ENCODE measurements around the gene GARS1. TPM values are rescaled to one million over a fixed set of nuclear protein-coding genes. Genes with fewer than 3 reads are reported as not detected.

The GARS1 gene
- polyA plus RNA-seq, 1 donor from 2014 or later, result 99.1 TPM

DNA sequence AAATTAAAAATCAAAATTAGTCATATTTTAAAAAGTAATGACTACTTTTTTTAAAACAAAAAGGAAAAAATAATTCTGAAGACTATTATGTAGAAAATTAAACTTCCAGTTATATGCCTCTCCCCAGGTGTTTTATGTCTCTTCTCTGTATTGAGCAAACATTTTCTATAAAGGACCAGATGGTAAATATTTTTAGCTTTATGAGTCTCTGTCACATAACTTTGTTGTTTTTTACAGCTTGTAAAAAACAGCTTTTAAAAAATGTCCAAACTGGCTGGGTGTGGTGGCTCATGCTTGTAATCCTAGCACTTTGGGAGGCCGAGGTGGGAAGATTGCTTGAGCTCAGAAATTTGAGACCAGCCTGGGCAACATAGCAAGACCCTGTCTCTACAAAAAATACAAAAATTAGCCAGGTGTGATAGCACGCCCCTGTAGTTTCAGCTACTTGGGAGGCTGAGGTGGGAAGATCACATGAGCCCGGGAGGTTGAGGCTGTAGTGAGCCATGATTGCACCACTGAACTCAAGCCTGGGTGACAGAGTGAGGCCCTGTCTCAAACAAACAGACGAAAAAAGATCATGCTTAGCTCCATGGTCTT is 23.5 kb downstream of the GARS1 start:
- no peaks in the 10 kb centered on the region for H3K9me3 ChIP-seq (ENCODE audit: low read length)
- no peak overlapping the region for H3K4me3 ChIP-seq (ENCODE audit: low read length)
- peaks cover 4% of the 10 kb centered on the region for H3K36me3 ChIP-seq (ENCODE audit: insufficient read depth, low read length)
- no peaks in the 10 kb centered on the region for H4K20me1 ChIP-seq (ENCODE audit: insufficient read depth)
- H3F3A ChIP-seq (ENCODE audit: insufficient read depth, low read length, poor library complexity, severe bottlenecking), result no peaks in the 10 kb centered on the region
- H3K9me2 ChIP-seq (ENCODE audit: insufficient read depth, low read length), result no peaks in the 10 kb centered on the region
- H3K9ac ChIP-seq (ENCODE audit: low read length), result no peak overlapping the region
- no peaks in the 10 kb centered on the region for H3K27me3 ChIP-seq (ENCODE audit: insufficient read depth, low read depth, low read length)
- H2AFZ ChIP-seq (ENCODE audit: low read depth, low read length), result no peak overlapping the region
- H3K79me2 ChIP-seq (replicated peaks; ENCODE audit: insufficient read depth, low read length), result no peaks in the 10 kb centered on the region
- H3K27ac ChIP-seq (ENCODE audit: low read length), result no peak overlapping the region
- TF ChIP-seq EP300 (conservative IDR thresholded peaks at IDR 0.05; ENCODE audit: poor library complexity, severe bottlenecking) (no peak), SMC3 (conservative IDR thresholded peaks at IDR 0.05; ENCODE audit: poor library complexity) (no peak), RAD21 (conservative IDR thresholded peaks at IDR 0.05) (no peak), EZH2 (IDR thresholded peaks at IDR 0.05; ENCODE audit: borderline replicate concordance, insufficient read depth, low read length, poor library complexity, severe bottlenecking) (no peak), POLR2AphosphoS5 (IDR thresholded peaks at IDR 0.05) (no peak), MXI1 (conservative IDR thresholded peaks at IDR 0.05; ENCODE audit: poor library complexity, severe bottlenecking) (no peak), TAF1 (IDR thresholded peaks at IDR 0.05; ENCODE audit: low read depth) (no peak)
- TF ChIP-seq, protein P1, sequence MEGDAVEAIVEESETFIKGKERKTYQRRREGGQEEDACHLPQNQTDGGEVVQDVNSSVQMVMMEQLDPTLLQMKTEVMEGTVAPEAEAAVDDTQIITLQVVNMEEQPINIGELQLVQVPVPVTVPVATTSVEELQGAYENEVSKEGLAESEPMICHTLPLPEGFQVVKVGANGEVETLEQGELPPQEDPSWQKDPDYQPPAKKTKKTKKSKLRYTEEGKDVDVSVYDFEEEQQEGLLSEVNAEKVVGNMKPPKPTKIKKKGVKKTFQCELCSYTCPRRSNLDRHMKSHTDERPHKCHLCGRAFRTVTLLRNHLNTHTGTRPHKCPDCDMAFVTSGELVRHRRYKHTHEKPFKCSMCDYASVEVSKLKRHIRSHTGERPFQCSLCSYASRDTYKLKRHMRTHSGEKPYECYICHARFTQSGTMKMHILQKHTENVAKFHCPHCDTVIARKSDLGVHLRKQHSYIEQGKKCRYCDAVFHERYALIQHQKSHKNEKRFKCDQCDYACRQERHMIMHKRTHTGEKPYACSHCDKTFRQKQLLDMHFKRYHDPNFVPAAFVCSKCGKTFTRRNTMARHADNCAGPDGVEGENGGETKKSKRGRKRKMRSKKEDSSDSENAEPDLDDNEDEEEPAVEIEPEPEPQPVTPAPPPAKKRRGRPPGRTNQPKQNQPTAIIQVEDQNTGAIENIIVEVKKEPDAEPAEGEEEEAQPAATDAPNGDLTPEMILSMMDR (IDR thresholded peaks at IDR 0.05; ENCODE audit: poor library complexity, severe bottlenecking), result no peak
- TF ChIP-seq, protein P2, sequence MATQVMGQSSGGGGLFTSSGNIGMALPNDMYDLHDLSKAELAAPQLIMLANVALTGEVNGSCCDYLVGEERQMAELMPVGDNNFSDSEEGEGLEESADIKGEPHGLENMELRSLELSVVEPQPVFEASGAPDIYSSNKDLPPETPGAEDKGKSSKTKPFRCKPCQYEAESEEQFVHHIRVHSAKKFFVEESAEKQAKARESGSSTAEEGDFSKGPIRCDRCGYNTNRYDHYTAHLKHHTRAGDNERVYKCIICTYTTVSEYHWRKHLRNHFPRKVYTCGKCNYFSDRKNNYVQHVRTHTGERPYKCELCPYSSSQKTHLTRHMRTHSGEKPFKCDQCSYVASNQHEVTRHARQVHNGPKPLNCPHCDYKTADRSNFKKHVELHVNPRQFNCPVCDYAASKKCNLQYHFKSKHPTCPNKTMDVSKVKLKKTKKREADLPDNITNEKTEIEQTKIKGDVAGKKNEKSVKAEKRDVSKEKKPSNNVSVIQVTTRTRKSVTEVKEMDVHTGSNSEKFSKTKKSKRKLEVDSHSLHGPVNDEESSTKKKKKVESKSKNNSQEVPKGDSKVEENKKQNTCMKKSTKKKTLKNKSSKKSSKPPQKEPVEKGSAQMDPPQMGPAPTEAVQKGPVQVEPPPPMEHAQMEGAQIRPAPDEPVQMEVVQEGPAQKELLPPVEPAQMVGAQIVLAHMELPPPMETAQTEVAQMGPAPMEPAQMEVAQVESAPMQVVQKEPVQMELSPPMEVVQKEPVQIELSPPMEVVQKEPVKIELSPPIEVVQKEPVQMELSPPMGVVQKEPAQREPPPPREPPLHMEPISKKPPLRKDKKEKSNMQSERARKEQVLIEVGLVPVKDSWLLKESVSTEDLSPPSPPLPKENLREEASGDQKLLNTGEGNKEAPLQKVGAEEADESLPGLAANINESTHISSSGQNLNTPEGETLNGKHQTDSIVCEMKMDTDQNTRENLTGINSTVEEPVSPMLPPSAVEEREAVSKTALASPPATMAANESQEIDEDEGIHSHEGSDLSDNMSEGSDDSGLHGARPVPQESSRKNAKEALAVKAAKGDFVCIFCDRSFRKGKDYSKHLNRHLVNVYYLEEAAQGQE (IDR thresholded peaks at IDR 0.05; ENCODE audit: borderline replicate concordance), result no peak
- no peak overlapping the region for H3K4me2 ChIP-seq (ENCODE audit: low read length)

DNA sequence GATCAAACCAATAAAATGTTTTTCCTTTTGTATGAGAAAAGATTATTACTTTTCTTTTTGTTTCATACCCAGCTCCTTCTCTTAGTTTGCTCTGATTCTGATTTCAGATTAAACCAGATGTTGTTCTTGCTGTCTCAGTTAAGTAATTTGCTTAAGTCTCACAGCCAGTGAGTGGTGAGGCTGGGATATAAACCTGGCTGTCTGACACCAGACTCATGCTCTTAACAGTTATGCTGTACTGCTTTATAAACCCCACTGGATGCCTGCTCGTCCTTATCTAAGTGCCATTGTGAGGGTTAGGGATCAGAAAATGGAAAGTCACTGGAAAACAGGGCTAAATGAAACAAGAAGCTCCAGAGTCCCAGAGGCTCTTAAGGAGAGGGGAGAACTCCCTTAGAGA is 24.3 kb downstream of the GARS1 start:
- Histone ChIP-seq H3K4me2 (ENCODE audit: low read length) (no peak overlapping the region), H3K4me3 (ENCODE audit: low read length) (no peak overlapping the region), H2AFZ (ENCODE audit: low read depth, low read length) (no peak overlapping the region), H3K36me3 (ENCODE audit: insufficient read depth, low read length) (peaks cover 5% of the 10 kb centered on the region), H3K79me2 (replicated peaks; ENCODE audit: insufficient read depth, low read length) (no peaks in the 10 kb centered on the region), H3K9ac (ENCODE audit: low read length) (no peak overlapping the region), H3K27me3 (ENCODE audit: insufficient read depth, low read depth, low read length) (no peaks in the 10 kb centered on the region), H3K27ac (ENCODE audit: low read length) (no peak overlapping the region), H3F3A (ENCODE audit: insufficient read depth, low read length, poor library complexity, severe bottlenecking) (no peaks in the 10 kb centered on the region), H3K9me3 (ENCODE audit: low read length) (no peaks in the 10 kb centered on the region), H3K9me2 (ENCODE audit: insufficient read depth, low read length) (no peaks in the 10 kb centered on the region), H4K20me1 (ENCODE audit: insufficient read depth) (no peaks in the 10 kb centered on the region)
- TF ChIP-seq EZH2 (IDR thresholded peaks at IDR 0.05; ENCODE audit: borderline replicate concordance, insufficient read depth, low read length, poor library complexity, severe bottlenecking), result no peak
- TF ChIP-seq, protein P2 (IDR thresholded peaks at IDR 0.05; ENCODE audit: borderline replicate concordance), result no peak
- no peak for TF ChIP-seq POLR2AphosphoS5 (IDR thresholded peaks at IDR 0.05)
- no peak for TF ChIP-seq TAF1 (IDR thresholded peaks at IDR 0.05; ENCODE audit: low read depth)
- no peak for TF ChIP-seq SMC3 (conservative IDR thresholded peaks at IDR 0.05; ENCODE audit: poor library complexity)
- no peak for TF ChIP-seq RAD21 (conservative IDR thresholded peaks at IDR 0.05)
- TF ChIP-seq, protein P1 (IDR thresholded peaks at IDR 0.05; ENCODE audit: poor library complexity, severe bottlenecking), result no peak
- no peak for TF ChIP-seq EP300 (conservative IDR thresholded peaks at IDR 0.05; ENCODE audit: poor library complexity, severe bottlenecking)
- no peak for TF ChIP-seq MXI1 (conservative IDR thresholded peaks at IDR 0.05; ENCODE audit: poor library complexity, severe bottlenecking)
